22Rv1 (cell line): ENCODE results near the gene PTPN3.

Source experiments
- CTCF ChIP-seq: fragments of 450-650 bp; IDR thresholded peaks from 2 replicates; pipeline ENCODE4 v1.5.1; 2017; ENCODE audit warnings: mild to moderate bottlenecking
- ZFX ChIP-seq: fragments of 450-650 bp; IDR thresholded peaks from 2 replicates; pipeline ENCODE4 v1.6.1; 2017; ENCODE audit warnings: antibody characterized with exemption, borderline replicate concordance

DNA sequence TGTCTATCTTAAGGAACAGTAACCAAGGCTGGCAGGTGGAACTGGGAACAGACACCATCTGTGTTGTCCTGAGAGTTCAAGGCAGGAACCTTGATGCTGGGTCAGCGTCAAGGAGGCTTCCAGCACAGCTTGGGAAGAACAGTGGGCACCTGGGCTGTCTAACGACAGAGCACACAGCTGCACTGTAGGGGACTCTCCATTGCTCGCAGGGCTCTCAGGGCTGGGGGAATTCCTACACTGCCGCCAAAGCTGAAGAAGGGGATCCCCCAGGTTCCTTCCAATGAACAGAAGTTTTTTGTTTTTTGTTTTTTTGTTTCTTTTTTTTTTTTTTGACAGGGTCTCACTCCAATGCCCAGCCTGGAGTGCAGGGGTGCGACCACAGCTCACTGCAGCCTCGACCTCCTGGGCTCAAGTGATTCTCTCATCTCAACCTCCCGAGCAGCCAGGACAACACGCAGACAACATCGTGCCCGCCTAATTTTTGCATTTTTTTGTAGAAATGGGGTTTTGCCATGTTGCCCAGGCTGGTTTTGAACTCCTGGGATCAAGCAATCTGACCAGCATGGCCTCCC, 81.9 kb downstream of the PTPN3 start:
- no peak for TF ChIP-seq CTCF
- TF ChIP-seq ZFX, result no peak
